HepG2 (cell line): ENCODE results near the gene RHOT2. TPM values are rescaled to one million over a fixed set of nuclear protein-coding genes. Genes with fewer than 3 reads are reported as not detected.

Source experiments
- BORCS8-MEF2B ChIP-seq: sonication (generic); formaldehyde crosslinking; IDR thresholded peaks from 2 replicates; pipeline ENCODE4 v1.8.0; 2022; ENCODE audit warnings: mild to moderate bottlenecking, missing genetic modification reagents
- DNMT1 ChIP-seq: sonication (generic); formaldehyde crosslinking; IDR thresholded peaks from 2 replicates; pipeline ENCODE4 v1.5.1; 2020; ENCODE audit warnings: mild to moderate bottlenecking, missing genetic modification reagents
- DRAP1 ChIP-seq: IDR thresholded peaks from 2 replicates; pipeline ENCODE4 v1.6.1; 2016; ENCODE audit warnings: missing genetic modification reagents, missing compliant biosample characterization
- GATAD1 ChIP-seq: IDR thresholded peaks from 2 replicates; pipeline ENCODE4 v1.6.1; 2016; ENCODE audit warnings: missing genetic modification reagents, missing compliant biosample characterization
- HHEX ChIP-seq: IDR thresholded peaks from 2 replicates; pipeline ENCODE4 v1.6.1; 2016; ENCODE audit warnings: control low read depth
- HNF4A ChIP-seq: sonication (generic); formaldehyde crosslinking; IDR thresholded peaks from 2 replicates; pipeline ENCODE4 v1.4.0; 2020; ENCODE audit warnings: missing genetic modification reagents
- KLF15 ChIP-seq: sonication (generic); formaldehyde crosslinking; IDR thresholded peaks from 2 replicates; pipeline ENCODE4 v1.8.1; 2023; ENCODE audit warnings: borderline replicate concordance, mild to moderate bottlenecking, inconsistent platforms, missing genetic modification reagents, mixed read lengths
- NR0B2 ChIP-seq: sonication (generic); formaldehyde crosslinking; IDR thresholded peaks from 2 replicates; pipeline ENCODE4 v1.4.0; 2020; ENCODE audit warnings: mild to moderate bottlenecking, missing genetic modification reagents
- SIX1 ChIP-seq: sonication (generic); formaldehyde crosslinking; IDR thresholded peaks from 2 replicates; pipeline ENCODE4 v1.4.0; 2020; ENCODE audit warnings: missing genetic modification reagents, borderline replicate concordance
- SNAPC4 ChIP-seq: sonication (generic); formaldehyde crosslinking; IDR thresholded peaks from 2 replicates; pipeline ENCODE4 v1.4.0; 2020; ENCODE audit warnings: mild to moderate bottlenecking, missing genetic modification reagents
- TP53 ChIP-seq: sonication (generic); formaldehyde crosslinking; conservative IDR thresholded peaks from 2 replicates; pipeline ENCODE4 v1.4.0; 2020; ENCODE audit warnings: missing genetic modification reagents
- ZBTB49 ChIP-seq: sonication (generic); formaldehyde crosslinking; IDR thresholded peaks from 2 replicates; pipeline ENCODE4 v1.4.0; 2020; ENCODE audit warnings: missing genetic modification reagents, borderline replicate concordance
- ZFP62 ChIP-seq: sonication (generic); formaldehyde crosslinking; IDR thresholded peaks from 2 replicates; pipeline ENCODE4 v1.4.0; 2020; ENCODE audit warnings: missing genetic modification reagents
- ZKSCAN8 ChIP-seq: IDR thresholded peaks from 2 replicates; pipeline ENCODE4 v1.6.1; 2016; ENCODE audit warnings: borderline replicate concordance, missing genetic modification reagents, missing compliant biosample characterization
- ZNF235 ChIP-seq: sonication (generic); formaldehyde crosslinking; IDR thresholded peaks from 2 replicates; pipeline ENCODE4 v1.8.1; 2023; ENCODE audit warnings: mild to moderate bottlenecking, missing genetic modification reagents, borderline replicate concordance
- polyA plus RNA-seq, 8 experiments: library from polyadenylated mRNA; depleted of rRNA in 3 of 8; stranded (reverse) in 7 of 8; unstranded in 1 of 8; fragments of >200 nt; fragmentation: Illumina TruSeq in 4 of 8; extraction: Trizol in 4 of 8; gene quantifications; 2 replicates each; pipeline versions ENCODE4 v1.2.1 to v1.2.3, GENCODE V29; 2011 to 2016; ENCODE audit warnings: low read depth in 4 of 8, missing spikeins in 1 of 8, mixed read lengths in 1 of 8; ENCODE audit not compliant: insufficient read depth in 1 of 8
- total RNA-seq, 5 experiments: library from RNA; depleted of rRNA; stranded (reverse); fragments of >200 nt; fragmentation: Illumina TruSeq; extraction: Trizol; gene quantifications; 2 replicates each; pipeline ENCODE4 v1.2.3, GENCODE V29; 2016; ENCODE audit warnings: low read depth in 1 of 5
- TF ChIP-seq, protein P1 (sequence below): sonication (generic); formaldehyde crosslinking; IDR thresholded peaks from 2 replicates; pipeline ENCODE4 v1.4.0; 2020; ENCODE audit warnings: missing genetic modification reagents, mild to moderate bottlenecking, borderline replicate concordance
- TF ChIP-seq, protein P2 (sequence below): fragments of 450-650 bp; IDR thresholded peaks from 2 replicates; pipeline ENCODE4 v1.6.1; 2016

Gene RHOT2
- total and polyA plus RNA-seq, 2 of the 13 experiments (the other 11 are each of a cell fraction or from before 2014, with no cell fraction given): 63.6 to 76.9 TPM

DNA sequence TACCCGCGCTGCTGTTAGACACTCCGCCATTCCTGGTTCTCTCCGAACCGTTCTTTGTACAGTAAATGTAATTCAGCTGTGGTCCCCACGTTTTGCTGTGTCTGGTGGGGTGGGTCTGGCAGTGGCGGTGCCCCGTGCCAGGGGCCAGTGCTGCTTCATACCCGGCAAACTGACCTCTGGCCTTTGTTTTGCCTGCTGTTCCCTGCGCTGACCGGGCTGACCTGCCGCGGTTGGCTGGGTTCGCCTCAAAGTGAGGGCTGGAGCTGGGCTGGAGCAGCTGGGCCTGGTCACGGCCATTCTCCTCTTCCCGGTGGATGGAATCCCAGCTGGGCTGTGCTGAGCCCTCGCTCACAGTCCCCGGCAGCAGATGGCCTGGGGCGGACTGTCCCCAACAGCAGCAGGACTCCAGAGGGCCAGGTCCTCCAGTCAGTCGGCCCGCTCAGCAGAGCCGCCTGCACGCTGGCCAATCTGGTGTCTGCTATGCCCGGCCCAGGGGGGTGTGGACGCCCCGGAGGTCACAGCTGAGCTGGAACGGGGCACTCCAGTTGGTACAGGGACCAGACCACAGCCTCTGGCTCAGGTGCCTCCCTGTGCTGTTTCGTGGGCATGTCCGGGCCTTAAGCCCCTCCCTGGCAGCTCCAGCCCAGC is 38.6 kb upstream of the RHOT2 start (continued):
- TF ChIP-seq, protein P1, sequence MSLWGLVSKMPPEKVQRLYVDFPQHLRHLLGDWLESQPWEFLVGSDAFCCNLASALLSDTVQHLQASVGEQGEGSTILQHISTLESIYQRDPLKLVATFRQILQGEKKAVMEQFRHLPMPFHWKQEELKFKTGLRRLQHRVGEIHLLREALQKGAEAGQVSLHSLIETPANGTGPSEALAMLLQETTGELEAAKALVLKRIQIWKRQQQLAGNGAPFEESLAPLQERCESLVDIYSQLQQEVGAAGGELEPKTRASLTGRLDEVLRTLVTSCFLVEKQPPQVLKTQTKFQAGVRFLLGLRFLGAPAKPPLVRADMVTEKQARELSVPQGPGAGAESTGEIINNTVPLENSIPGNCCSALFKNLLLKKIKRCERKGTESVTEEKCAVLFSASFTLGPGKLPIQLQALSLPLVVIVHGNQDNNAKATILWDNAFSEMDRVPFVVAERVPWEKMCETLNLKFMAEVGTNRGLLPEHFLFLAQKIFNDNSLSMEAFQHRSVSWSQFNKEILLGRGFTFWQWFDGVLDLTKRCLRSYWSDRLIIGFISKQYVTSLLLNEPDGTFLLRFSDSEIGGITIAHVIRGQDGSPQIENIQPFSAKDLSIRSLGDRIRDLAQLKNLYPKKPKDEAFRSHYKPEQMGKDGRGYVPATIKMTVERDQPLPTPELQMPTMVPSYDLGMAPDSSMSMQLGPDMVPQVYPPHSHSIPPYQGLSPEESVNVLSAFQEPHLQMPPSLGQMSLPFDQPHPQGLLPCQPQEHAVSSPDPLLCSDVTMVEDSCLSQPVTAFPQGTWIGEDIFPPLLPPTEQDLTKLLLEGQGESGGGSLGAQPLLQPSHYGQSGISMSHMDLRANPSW (CRISPR knock-in tag): no peak
- TF ChIP-seq BORCS8-MEF2B: no peak
- no peak for TF ChIP-seq HHEX (CRISPR knock-in tag)
- TF ChIP-seq ZFP62 (CRISPR knock-in tag): no peak
- no peak for TF ChIP-seq KLF15 (CRISPR knock-in tag)
- no peak for TF ChIP-seq SNAPC4 (CRISPR knock-in tag)
- no peak for TF ChIP-seq ZKSCAN8 (CRISPR knock-in tag)
- no peak for TF ChIP-seq GATAD1 (CRISPR knock-in tag)
- TF ChIP-seq, protein P2, sequence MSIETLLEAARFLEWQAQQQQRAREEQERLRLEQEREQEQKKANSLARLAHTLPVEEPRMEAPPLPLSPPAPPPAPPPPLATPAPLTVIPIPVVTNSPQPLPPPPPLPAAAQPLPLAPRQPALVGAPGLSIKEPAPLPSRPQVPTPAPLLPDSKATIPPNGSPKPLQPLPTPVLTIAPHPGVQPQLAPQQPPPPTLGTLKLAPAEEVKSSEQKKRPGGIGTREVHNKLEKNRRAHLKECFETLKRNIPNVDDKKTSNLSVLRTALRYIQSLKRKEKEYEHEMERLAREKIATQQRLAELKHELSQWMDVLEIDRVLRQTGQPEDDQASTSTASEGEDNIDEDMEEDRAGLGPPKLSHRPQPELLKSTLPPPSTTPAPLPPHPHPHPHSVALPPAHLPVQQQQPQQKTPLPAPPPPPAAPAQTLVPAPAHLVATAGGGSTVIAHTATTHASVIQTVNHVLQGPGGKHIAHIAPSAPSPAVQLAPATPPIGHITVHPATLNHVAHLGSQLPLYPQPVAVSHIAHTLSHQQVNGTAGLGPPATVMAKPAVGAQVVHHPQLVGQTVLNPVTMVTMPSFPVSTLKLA: no peak
- TF ChIP-seq HNF4A (CRISPR knock-in tag): no peak; the same call in 1 of the 2 replicates
- no peak for TF ChIP-seq ZBTB49 (CRISPR knock-in tag)
- no peak for TF ChIP-seq ZNF235 (CRISPR knock-in tag)
- no peak for TF ChIP-seq SIX1
- no peak for TF ChIP-seq DNMT1 (CRISPR knock-in tag)
- TF ChIP-seq DRAP1 (CRISPR knock-in tag): 0 out of 2 replicates have a peak, but pooled peaks have one; percentile 18
- TF ChIP-seq NR0B2 (CRISPR knock-in tag): 0 out of 2 replicates have a peak, but pooled peaks have one; percentile 14
- no peak for TF ChIP-seq TP53 (CRISPR knock-in tag)
